ENCODE measurements around the gene CEMIP. TPM values are rescaled to one million over a fixed set of nuclear protein-coding genes. Genes with fewer than 3 reads are reported as not detected.
A peak's percentile ranks its signal among the peaks of the same experiment; 100 is the strongest.

CEMIP gene
- total RNA-seq, 1 donor from 2014 or later, result 5.3 TPM

- TF ChIP-seq CTCF (IDR thresholded peaks at IDR 0.05; ENCODE audit: insufficient read depth, low read length, severe bottlenecking), result no peak
- H3K4me3 ChIP-seq (ENCODE audit: low read depth, low read length), result no peak overlapping the region
- H3K27me3 ChIP-seq (ENCODE audit: control insufficient read depth, insufficient read depth, low read length), result no peaks in the 10 kb centered on the region
- DNase-seq (ENCODE audit: low read depth) (peak; percentile 56), FAIRE-seq (no peak)
- H3K36me3 ChIP-seq (ENCODE audit: control insufficient read depth, insufficient read depth, low read length), result no peaks in the 10 kb centered on the region
Measured at GRCh38 chr15:80923668-80924067, 144.5 kb downstream of the CEMIP start.

GRCh38 chr15:80924278-80924677 is 145.1 kb downstream of the CEMIP start:
- no peak for FAIRE-seq
- no peak for DNase-seq (ENCODE audit: low read depth)
- no peak overlapping the region for H3K4me3 ChIP-seq (ENCODE audit: low read depth, low read length)
- H3K27me3 ChIP-seq (ENCODE audit: control insufficient read depth, insufficient read depth, low read length), result no peaks in the 10 kb centered on the region
- TF ChIP-seq CTCF (IDR thresholded peaks at IDR 0.05; ENCODE audit: insufficient read depth, low read length, severe bottlenecking), result no peak
- H3K36me3 ChIP-seq (ENCODE audit: control insufficient read depth, insufficient read depth, low read length), result no peaks in the 10 kb centered on the region

GRCh38 chr15:80925597-80926059 is 146.5 kb downstream of the CEMIP start:
- TF ChIP-seq CTCF (IDR thresholded peaks at IDR 0.05; ENCODE audit: insufficient read depth, low read length, severe bottlenecking), result no peak
- Histone ChIP-seq H3K27me3 (ENCODE audit: control insufficient read depth, insufficient read depth, low read length) (no peaks in the 10 kb centered on the region), H3K4me3 (ENCODE audit: low read depth, low read length) (no peak overlapping the region), H3K36me3 (ENCODE audit: control insufficient read depth, insufficient read depth, low read length) (no peaks in the 10 kb centered on the region)
- DNase-seq (ENCODE audit: low read depth) (no peak), FAIRE-seq (no peak)

- no peaks in the 10 kb centered on the region for H3K36me3 ChIP-seq (ENCODE audit: control insufficient read depth, insufficient read depth, low read length)
- no peak for DNase-seq (ENCODE audit: low read depth)
- TF ChIP-seq CTCF (IDR thresholded peaks at IDR 0.05; ENCODE audit: insufficient read depth, low read length, severe bottlenecking), result no peak
- no peaks in the 10 kb centered on the region for H3K27me3 ChIP-seq (ENCODE audit: control insufficient read depth, insufficient read depth, low read length)
- no peak for FAIRE-seq
- no peak overlapping the region for H3K4me3 ChIP-seq (ENCODE audit: low read depth, low read length)
Measured at GRCh38 chr15:80926126-80926525, 147.0 kb downstream of the CEMIP start.

GRCh38 chr15:80929225-80929624 is 150.1 kb downstream of the CEMIP start:
- FAIRE-seq, result no peak
- no peak overlapping the region for H3K4me3 ChIP-seq (ENCODE audit: low read depth, low read length)
- TF ChIP-seq CTCF (IDR thresholded peaks at IDR 0.05; ENCODE audit: insufficient read depth, low read length, severe bottlenecking), result no peak
- no peaks in the 10 kb centered on the region for H3K27me3 ChIP-seq (ENCODE audit: control insufficient read depth, insufficient read depth, low read length)
- no peaks in the 10 kb centered on the region for H3K36me3 ChIP-seq (ENCODE audit: control insufficient read depth, insufficient read depth, low read length)
- peak; percentile 46 for DNase-seq (ENCODE audit: low read depth)

- no peak for DNase-seq (ENCODE audit: low read depth)
- H3K36me3 ChIP-seq (ENCODE audit: control insufficient read depth, insufficient read depth, low read length), result no peaks in the 10 kb centered on the region
- H3K4me3 ChIP-seq (ENCODE audit: low read depth, low read length), result no peak overlapping the region
- FAIRE-seq, result peak; percentile 40
- no peaks in the 10 kb centered on the region for H3K27me3 ChIP-seq (ENCODE audit: control insufficient read depth, insufficient read depth, low read length)
- TF ChIP-seq CTCF (IDR thresholded peaks at IDR 0.05; ENCODE audit: insufficient read depth, low read length, severe bottlenecking), result no peak
Measured at GRCh38 chr15:80929689-80930088, 150.5 kb downstream of the CEMIP start.

Measured in bronchial epithelial cell (primary cell).